HG03025 (cell line): Measurements from ENCODE around the gene CSMD2.
"Not testable (repeated sequence)": the region's sequence is repeated elsewhere in the genome, so short reads cannot be mapped to it uniquely, and the experiment has no call there.

Source experiments
- ATAC-seq: cut with Tn5 transposase; IDR thresholded peaks from one replicate; pipeline ENCODE4 v1.9.1; 2021; ENCODE audit warnings: mild to moderate bottlenecking, moderate library complexity; ENCODE audit not compliant: unreplicated experiment, low FRiP score

The CSMD2 gene

DNA sequence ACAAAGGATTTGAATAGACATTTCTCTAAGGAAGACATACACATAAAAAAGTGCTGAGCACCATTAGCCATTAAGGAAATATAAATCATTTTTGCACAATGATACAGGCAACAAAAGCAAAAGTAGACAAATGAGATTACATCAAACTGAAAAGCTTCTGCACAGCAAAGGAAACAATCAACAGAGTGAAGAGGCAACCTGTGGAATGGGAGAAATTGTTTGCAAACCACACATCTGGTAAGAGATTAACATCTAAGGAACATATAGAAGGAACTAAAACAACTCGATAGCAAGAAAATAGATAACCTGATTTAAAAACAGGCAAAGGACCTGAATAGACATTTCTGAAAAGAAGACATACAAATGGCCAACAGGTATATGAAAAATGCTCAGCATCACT is 635.1 kb downstream of the CSMD2 start:
- no peak for ATAC-seq

DNA sequence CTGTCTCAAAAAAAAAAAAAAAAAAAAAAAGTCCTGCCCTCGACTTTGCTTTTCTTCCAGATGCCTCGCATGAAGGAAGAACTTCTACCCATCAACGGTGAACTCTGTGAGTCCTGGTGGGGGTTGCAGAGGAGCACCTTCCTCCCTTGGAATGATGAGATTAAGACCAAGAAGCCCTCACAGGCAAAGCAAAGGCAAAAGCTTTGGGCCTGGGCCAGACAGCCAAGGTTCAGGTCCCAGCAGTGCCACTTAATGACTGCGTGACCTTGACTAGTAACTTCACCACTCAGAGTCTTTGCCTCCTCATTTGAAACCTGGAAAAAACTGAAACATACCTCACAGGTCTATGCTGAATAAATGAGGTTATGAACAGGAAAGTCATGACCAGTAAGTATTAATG is 637.1 kb downstream of the CSMD2 start:
- no peak for ATAC-seq

DNA sequence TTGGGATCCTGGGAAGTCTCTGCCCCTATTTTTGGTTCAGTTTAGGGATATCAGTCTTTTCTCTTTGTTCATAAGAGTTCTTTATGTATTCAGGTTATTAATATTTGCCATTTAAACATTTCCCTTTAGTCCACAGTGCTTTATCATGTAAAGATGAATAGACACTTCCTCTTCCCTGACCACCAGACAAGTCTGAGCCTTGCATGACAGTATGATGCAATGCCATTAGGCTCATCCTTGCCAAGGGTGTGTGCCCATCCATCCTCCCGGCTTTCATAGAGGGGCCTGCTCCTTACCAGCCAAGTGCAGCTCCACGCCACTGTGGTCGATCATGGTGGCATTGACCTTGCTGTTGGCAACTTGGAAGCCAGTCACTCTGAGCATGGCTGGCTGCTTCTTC is 640.4 kb downstream of the CSMD2 start:
- no peak for ATAC-seq

DNA sequence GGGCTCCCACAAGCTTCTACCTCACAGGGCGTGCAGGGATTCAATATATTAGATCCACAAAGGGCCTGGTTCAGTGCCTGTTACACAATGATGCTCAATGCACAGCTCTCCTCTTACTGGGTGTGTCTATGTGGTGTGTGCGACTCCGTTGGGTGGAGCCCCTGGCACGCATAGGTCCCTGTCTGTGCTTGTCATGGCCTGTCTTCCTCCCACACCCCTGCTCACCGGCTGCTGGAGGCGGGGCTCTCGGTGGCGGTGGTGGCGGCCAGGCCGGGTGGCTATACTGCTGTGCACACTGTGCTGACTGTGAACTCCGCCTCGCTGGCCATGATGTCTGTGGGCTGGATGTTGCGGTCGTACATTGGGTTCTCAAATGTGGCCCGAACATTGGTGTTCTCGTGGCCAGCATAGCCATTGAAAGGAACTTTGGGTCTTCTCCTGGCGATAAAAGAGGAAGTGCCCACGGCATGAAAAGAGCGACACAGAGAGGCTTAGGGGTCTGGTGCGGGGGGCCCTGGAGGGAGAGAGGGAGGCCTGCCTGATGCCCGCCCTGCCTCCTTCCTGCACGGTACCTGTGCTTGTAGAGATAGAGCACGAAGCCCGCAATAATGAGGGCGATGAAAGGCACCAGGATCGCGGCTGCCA is 645.7 kb downstream of the CSMD2 start:
- no peak for ATAC-seq

DNA sequence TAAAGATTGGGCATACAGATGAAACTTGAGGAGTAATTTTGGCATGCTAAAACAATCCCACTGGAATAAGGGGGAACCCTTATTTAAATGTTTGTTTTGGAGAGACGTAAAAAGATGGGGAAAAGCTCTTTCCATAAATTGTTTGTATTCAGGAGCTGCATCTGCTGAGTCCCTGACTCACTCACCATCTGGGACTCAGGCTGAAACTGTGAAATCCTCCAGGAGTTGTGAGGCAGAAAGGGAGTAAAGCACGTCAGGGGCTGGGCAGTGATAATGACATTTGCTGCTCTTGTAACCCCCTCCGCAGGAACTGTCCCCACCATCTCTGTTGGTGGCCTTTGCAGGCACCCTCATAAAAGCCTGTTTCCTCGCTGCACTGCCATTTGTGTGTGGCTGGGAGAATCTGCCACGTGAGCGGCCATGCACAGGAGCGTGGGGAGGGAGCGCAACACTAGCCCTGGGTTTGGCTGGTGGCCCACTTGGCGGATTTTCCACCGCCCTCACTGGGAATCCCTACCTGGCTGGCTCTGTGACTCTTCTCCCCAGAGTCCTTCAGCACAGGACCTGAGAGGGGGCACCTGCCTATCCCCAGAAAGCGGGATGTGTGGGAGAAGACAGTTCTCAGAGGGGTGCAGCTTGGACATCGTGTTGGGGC is 647.3 kb downstream of the CSMD2 start:
- ATAC-seq: no peak

DNA sequence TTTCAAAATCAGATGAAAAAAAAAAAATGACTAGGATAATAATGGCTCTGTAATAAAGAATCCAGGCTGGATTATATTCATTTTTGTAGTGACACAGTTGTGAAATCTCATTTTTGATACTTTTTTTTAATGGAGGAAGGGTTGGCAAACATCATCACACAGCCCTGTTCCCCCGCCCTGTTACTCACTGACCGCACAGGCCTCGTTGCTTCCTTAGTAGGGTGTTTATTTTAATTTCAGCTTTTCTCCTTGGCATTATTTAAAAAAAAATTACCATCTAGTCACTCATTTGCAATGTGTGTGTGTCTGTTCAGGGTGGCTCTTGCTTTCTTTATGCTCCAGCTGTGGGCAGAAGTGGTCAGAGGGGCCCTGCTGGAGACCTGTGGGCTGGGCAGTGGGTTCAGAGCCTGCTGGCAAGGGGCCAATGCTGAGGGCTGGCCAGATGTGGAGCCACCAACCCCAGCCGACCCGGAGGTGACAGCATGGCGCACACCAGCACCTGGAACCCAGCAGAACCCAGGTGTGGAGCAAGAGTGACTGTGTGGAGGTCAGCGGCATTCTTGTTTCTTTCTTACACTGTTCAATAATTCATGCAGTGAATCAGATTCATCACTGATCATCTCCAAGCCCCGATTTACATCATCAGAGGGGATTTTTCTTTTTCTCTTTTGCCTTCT is 648.0 kb downstream of the CSMD2 start:
- no peak for ATAC-seq

DNA sequence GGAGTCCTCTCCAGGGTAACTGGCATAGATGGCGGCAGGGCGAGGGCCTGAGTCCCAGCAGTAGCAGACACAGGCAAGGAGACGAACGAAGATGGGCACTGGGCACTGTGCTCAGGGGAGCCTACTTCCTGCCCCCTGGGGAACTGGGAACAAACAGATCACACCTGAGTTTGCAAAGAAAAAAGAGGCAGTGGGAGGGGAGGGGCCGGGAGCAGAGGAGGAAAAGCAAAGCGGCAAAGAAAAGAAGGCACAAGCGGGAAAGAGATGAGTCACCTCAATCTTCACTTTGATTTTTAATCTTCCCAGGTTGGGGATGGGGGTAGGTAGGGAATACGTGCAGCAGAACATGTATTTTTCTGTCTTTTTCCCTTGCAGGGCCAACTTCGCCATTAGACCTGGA is 648.6 kb downstream of the CSMD2 start:
- ATAC-seq: no peak

DNA sequence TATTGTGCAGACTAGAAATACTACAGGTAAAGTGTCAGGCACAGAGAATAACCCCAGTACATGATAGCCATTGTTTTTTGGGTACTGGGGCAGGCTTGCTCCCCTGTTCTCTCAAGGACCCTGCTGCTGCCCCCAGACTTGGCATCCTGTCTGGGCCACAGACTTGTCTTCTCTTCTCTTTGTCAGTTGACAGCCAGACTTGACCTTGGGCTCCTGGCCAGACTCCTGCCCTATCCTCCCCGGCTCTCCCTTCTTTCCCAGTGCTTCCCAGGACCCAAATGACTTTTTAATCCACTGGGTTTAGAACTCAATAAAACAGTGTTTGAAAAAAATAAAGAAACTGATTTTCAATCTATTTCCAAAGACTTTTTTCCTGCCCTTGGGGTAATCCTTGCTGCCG is 649.4 kb downstream of the CSMD2 start:
- no peak for ATAC-seq

DNA sequence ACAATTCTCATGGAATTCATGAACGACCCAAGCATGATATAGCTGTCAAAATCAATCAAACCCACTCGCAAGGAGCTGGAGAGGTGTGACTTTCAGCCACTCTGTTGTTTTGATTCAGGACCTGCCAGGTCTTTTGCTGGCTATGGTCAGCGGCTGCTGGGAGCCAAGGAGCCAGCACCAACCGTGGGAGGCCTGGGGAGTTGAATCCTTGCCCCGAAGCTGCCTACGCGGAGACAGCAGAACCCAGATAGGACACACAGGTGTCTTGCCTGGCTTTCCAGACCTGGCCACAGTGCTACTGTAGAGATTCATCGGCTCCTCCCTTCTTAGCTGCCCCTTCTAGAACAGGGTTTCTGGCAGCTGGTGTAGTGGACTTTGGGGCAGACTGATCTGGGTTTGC is 649.9 kb downstream of the CSMD2 start:
- ATAC-seq: no peak

DNA sequence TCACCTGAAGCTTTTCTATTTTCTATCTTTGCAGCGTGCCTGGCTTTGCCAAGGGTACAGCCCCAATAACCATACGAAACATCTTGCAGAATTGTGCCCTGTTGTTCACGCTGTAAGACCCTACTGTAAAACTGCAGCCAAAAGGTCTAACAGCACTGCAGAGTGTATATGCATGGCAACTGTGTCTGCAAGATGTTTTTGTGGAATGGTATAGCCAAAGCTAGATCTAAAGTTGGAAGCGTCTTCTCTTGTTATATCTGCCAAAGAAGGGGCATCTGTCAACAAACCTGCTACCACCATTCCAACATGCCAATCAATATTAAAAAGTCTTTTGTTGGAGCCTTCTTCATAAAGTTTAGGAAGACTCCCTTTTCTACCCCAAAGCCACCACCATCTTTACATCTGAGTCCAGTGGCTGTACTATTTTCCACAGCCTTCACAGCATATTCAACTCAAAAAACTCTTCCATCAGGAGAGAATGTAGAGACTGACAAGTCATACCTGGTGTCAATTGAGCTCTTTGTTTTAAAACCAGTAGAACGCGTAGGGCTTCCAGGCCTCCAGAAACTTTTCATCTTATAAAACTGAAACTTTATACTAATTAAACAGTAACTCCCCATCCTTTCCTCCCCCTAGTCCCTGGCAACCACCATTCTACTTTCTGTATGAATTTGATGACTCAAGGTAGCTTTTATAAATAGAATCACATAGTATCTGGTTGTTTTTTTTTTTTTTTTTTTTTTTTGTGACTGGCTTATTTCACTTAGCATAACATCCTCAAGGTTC is 652.6 kb downstream of the CSMD2 start:
- ATAC-seq: no peak

DNA sequence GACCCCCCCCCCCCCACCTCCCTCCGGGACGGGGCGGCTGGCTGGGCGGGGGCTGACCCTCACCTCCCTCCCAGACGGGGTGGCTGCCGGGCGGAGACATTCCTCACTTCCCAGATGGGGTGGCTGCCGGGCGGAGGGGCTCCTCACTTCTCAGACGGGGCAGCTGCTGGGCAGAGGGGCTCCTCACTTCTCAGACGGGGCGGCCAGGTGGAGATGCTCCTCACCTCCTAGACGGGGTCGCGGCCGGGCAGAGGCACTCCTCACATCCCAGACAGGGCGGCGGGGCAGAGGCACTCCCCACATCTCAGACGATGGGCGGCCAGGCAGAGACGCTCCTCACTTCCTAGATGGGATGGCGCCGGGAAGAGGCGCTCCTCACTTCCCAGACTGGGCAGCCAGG is 655.8 kb downstream of the CSMD2 start:
- not testable (repeated sequence) for ATAC-seq

DNA sequence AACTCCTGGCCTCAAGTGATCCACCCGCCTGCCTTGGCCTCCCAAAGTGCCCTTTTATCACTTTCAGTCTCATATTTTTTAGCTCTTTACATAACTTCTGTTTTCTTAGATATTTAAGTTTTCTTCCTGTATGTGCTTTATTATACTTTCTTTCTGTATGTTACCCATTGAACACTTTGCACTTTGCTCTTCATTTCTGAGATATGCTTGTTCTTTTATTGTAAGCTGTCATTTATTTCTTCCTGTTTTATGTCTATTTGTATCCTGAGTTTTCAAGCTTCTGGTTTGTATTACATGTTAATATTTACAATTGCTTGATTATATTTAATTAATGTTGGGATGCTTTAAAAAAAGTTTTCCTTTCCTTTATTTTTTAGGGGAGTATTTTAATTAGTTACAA is 656.9 kb downstream of the CSMD2 start:
- ATAC-seq: no peak

DNA sequence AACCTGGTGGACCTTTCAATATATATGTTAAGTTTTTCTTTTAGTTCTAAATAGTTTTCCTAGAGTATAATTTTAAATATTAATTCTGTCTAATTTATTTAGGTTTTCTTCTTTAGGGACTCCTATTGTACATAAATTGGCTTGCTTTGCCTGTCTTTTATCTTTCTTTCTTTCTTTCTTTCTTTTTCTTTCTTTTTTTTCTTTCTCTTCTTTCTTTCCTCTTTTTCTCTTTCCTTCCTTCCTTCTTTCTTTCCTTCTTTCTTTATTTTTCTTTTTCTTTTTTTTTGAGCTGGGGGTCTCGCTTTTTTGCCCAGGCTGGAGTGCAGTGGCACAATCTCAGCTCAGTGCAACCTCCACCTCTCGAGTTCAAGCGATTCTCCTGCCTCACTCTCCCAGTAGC is 657.4 kb downstream of the CSMD2 start:
- ATAC-seq: no peak

DNA sequence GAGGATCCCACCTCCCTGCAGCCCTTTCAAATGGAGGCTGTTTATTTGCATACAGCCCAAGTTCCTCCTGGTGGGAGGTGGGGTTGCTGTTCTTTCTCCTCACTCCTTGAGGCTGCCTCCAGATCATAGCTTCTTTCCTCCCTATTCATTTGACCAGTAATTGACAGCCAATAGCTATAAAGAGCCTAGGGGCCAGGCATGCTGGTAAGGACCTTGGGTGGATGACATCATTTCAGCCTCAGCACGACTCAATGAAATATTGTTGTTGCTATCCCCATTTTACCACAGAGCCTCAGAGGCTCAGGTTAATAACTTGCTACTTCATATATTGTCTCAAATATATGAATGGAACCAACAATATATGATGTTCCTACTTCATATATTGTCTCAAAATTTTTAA is 661.5 kb downstream of the CSMD2 start:
- ATAC-seq: no peak

DNA sequence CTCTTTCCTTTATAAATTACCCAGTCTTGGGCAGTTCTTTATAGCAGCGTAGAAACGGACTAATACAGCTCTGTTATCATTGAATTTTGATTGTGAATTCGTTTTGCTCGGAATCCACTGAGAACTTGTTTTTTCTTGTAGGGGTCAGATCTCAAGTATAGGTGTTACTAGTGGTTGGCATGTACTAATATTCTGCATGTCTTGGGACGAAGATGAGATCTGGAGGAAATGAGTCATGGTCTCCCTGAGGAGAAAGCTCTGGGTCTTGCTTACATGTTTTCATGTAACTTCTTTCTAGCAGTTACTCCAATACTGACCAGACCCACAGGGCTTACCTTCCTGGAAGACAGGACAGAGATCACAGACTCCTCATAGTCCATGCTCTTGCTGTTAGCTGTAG is 662.3 kb downstream of the CSMD2 start:
- no peak for ATAC-seq

DNA sequence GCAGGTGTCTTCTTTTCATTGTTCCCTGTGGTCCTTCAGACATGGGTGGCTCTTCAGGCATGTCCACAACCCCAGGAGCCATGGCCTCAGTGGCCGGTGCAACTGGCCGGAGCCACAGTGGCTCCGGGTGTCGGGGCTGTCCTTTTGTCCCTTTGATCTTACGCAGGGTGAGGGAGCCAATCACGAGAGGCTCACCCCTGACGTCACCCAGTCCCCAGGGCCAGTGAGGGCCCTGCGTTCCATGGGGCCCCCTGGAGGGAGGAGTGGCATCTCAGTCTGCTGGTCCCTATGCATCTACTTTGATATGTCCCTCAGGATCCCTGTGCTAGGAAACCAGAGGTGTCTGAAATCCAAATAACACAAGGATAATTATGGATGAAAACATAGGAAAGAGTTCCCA is 663.3 kb downstream of the CSMD2 start:
- no peak for ATAC-seq

DNA sequence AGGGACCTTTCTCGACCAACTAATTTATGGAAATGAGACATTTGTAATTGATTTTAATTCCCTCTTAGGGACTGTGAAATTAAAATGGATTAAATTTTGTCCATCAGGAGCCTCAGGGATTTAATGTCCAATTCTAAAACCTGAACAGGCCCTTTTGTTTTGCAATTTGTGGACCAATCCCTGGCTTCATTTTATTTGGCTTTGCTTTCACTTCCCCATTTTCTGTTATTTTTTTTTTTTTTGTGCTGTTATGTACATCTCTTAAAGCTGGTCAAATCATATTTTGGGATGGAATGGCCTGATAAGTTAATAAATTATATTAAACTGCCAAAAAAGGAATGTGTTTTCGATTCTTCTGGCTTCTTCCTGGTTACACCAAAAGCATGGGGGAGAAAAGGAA is 663.7 kb downstream of the CSMD2 start:
- ATAC-seq: no peak

DNA sequence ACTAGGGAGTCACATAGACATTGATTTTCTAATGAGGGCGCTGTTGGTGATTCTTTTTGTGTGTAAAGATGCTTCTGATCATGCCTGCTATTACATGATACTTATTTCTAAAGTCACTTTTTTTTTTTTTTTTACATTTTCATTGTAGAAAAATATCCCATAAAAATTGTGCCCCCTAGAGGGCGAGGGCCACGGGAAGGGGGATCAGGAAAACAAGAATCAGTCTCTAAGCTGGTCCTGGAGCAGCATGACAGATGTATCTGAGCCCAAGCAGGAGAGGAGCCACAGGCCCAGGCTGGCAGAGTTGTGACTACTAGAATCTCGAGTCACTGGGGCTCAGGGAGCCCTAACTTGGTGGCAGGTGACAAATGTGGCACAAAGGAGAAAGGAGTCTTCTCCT is 664.5 kb downstream of the CSMD2 start:
- ATAC-seq: no peak

DNA sequence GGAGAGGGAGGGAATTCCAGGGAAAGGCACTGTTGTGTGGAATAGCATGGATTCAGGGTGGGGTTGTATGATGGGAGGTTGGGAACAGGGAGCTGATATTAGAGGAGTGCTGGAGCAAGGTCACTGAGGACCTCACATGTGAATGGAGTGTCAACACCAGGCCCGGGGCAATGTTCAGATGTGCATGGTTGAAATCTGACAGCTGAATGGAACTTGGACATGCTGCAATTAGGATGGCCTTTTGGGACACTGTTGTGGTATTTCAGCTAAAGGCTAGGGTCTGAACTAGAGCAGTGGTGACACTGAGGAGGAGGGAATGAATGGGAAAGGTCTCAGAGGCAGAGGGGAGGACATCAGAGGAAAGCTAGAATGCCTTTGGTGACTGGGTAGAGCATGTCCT is 667.6 kb downstream of the CSMD2 start:
- no peak for ATAC-seq

DNA sequence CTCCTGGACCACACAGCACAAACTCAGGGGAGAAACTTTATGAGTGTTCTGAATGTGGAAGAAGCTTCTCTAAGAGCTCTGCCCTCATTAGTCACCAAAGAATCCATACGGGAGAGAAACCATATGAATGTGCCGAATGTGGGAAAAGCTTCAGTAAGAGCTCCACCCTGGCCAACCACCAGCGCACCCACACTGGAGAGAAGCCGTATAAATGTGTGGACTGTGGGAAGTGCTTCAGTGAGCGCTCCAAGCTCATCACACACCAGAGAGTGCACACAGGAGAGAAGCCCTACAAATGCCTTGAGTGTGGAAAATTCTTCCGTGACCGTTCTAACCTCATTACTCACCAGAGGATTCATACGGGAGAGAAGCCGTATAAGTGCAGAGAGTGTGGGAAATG is 670.1 kb downstream of the CSMD2 start:
- no peak for ATAC-seq

DNA sequence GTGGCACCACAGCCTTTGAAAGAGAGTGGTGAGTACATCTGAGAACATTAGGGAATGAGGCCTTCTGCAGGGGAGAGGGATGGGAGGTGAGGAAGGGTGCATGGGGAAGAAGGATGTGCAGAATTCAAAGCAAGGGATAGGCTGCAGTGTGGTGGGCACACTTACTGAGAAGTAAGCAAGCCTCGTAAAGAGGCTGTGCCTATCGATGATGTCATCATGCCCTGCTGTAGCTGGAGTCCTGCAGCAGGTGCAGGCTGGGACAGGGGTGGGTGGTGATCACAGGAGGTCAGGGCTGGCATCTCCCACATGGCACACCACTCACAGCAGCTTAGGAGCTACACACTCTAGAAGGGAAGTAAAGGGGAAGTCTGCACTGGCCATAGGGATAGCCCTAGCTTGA is 676.4 kb downstream of the CSMD2 start:
- ATAC-seq: no peak
